K562 (cell line): ENCODE results near the gene DYNC2LI1. TPM values are rescaled to one million over a fixed set of nuclear protein-coding genes. Genes with fewer than 3 reads are reported as not detected.

ENCODE experiments used
- ATAC-seq: fragments of 200-7000 bp; cut with Tn5 transposase; 3 replicates; pipeline ENCODE4 v1.9.1; 2020; ENCODE audit warnings: moderate library complexity
- BruUV-seq: library from RNA; stranded (reverse); fragments of 400-500 nt; replicated peaks from 2 replicates; lab custom pipeline; 2021; lab: Mats Ljungman, UMichigan
- CTCF ChIA-PET: fragments of 300-600 bp; formaldehyde crosslinking; extraction: SDS; loops from one replicate; lab custom pipeline; 2021; ENCODE audit warnings: low intra/inter-chr PET ratio; lab: Yijun Ruan, JAX
- POLR2A ChIA-PET: fragments of 300-600, 350-650 bp; sonication (Branson Sonifier 250); formaldehyde crosslinking; extraction: SDS; loops from one replicate; lab custom pipeline; 2021; ENCODE audit warnings: antibody characterized with exemption, inconsistent platforms; lab: Yijun Ruan, JAX
- DNase-seq, 4 experiments: peaks; one replicate each; pipeline versions ENCODE4 v3.0.0 to v3.0.0-alpha.2; 2011 to 2018; ENCODE audit warnings: low spot score in 3 of 4, mixed read lengths in 3 of 4; ENCODE audit errors: extremely low read depth in 1 of 4
- FAIRE-seq: peaks from 2 replicates; lab custom pipeline; 2011; peaks lifted over from hg19 to GRCh38; lab: Jason Lieb, UNC
- H2AFZ ChIP-seq: 2 replicates; pipeline ENCODE4 v1.6.0; 2011; ENCODE audit warnings: low read depth, low read length, control low read depth, inconsistent platforms
- H3K27ac ChIP-seq: fragments of 200-600 bp; 3 replicates; pipeline ENCODE4 v1.8.0; 2011; ENCODE audit warnings: low read depth, mild to moderate bottlenecking, control low read depth, inconsistent platforms, low read length, moderate library complexity, mixed read lengths; ENCODE audit errors: extremely low read depth
- H3K27me3 ChIP-seq, 2 experiments: fragments of 300-600 bp in 1 of 2; 2 replicates in 1 of 2; 3 replicates in 1 of 2; pipeline versions ENCODE4 v1.6.0 to v1.8.0; 2011; ENCODE audit warnings: inconsistent platforms in 2 of 2, low read length in 2 of 2, mild to moderate bottlenecking in 1 of 2, mixed read lengths in 1 of 2, moderate library complexity in 1 of 2; ENCODE audit not compliant: control insufficient read depth in 2 of 2, insufficient read depth in 2 of 2
- H3K36me3 ChIP-seq: fragments of 300-600 bp; 3 replicates; pipeline ENCODE4 v1.8.0; 2011; ENCODE audit warnings: mild to moderate bottlenecking, low read length, inconsistent platforms; ENCODE audit not compliant: control insufficient read depth, insufficient read depth
- H3K4me1 ChIP-seq, 2 experiments: fragments of 200-600 bp in 1 of 2; replicated peaks in 1 of 2; 2 replicates in 1 of 2; 3 replicates in 1 of 2; pipeline versions ENCODE4 v1.5.1 to v1.8.0; 2011; ENCODE audit warnings: inconsistent platforms in 2 of 2, low read length in 2 of 2, mild to moderate bottlenecking in 1 of 2, mixed read lengths in 1 of 2, moderate library complexity in 1 of 2; ENCODE audit not compliant: control insufficient read depth in 2 of 2, insufficient read depth in 2 of 2
- H3K4me2 ChIP-seq: 2 replicates; pipeline ENCODE4 v1.6.1; 2011; ENCODE audit warnings: low read length, control low read depth, inconsistent platforms, mixed read lengths; ENCODE audit not compliant: insufficient read depth
- H3K4me3 ChIP-seq: fragments of 200-600 bp; sonication (generic), shearing (Covaris generic); 2 replicates; pipeline ENCODE4 v1.5.1; 2016; ENCODE audit warnings: control low read depth, inconsistent platforms
- H3K79me2 ChIP-seq: fragments of 200-600 bp; 3 replicates; pipeline ENCODE4 v1.8.0; 2011; ENCODE audit warnings: low read length, inconsistent platforms; ENCODE audit not compliant: control insufficient read depth, insufficient read depth
- H3K9ac ChIP-seq, 2 experiments: 2 replicates each; pipeline versions ENCODE4 v1.6.0 to v1.6.1; 2011; ENCODE audit warnings: low read depth in 2 of 2, low read length in 2 of 2, control low read depth in 1 of 2, inconsistent platforms in 1 of 2, mild to moderate bottlenecking in 1 of 2, mixed read lengths in 1 of 2; ENCODE audit not compliant: insufficient read depth in 1 of 2
- H3K9me1 ChIP-seq: one replicate; pipeline ENCODE4 v1.6.0; 2011; ENCODE audit warnings: inconsistent platforms, mild to moderate bottlenecking, low read length, moderate library complexity; ENCODE audit not compliant: control insufficient read depth, insufficient read depth
- H3K9me3 ChIP-seq: replicated peaks from 2 replicates; pipeline ENCODE4 v1.5.1; 2011; ENCODE audit warnings: low read depth, low read length, inconsistent platforms; ENCODE audit not compliant: control insufficient read depth, insufficient read depth
- H4K20me1 ChIP-seq: replicated peaks from 2 replicates; pipeline ENCODE4 v1.6.1; 2011; ENCODE audit warnings: low read length, inconsistent platforms, mixed read lengths; ENCODE audit not compliant: control insufficient read depth, insufficient read depth
- CHD7 ChIP-seq: fragments of 200-600 bp; sonication (generic); IDR thresholded peaks from one replicate; pipeline ENCODE4 v1.6.1; 2012; ENCODE audit warnings: mild to moderate bottlenecking, low read depth, low read length, inconsistent platforms
- SPI1 ChIP-seq: IDR thresholded peaks from 2 replicates; pipeline ENCODE4 v1.6.1; 2011; ENCODE audit warnings: low read depth, low read length, control low read depth, borderline replicate concordance
- TFAM ChIP-seq: fragments of 250-450 bp; sonication (Bioruptor Pico); conservative IDR thresholded peaks from 2 replicates; pipeline ENCODE4 v1.5.0; 2021; ENCODE audit warnings: mild to moderate bottlenecking, moderate library complexity
- WGBS: fragments of 100-300 bp; shearing (Covaris generic); methylation state at CpG from one replicate; pipeline ENCODE4 v1.1.6; 2016; ENCODE audit warnings: low coverage, mixed read lengths; ENCODE audit not compliant: insufficient coverage; ENCODE audit errors: missing lambda C conversion rate; 5-methylcytosine and 5-hydroxymethylcytosine counted together
- in situ Hi-C: fragments of 300-500 bp; cut with MboI; formaldehyde crosslinking; loops from 4 replicates; pipeline ENCODE4 v1.15.0; 2018; ENCODE audit warnings: inconsistent platforms, mixed read lengths
- intact Hi-C: fragments of 100-400 bp; cut with micrococcal nuclease; formaldehyde crosslinking; loops from 2 replicates; pipeline ENCODE4 v1.14.2; 2022
- polyA plus RNA-seq, 8 experiments: library from polyadenylated mRNA; depleted of rRNA in 4 of 8; stranded (reverse) in 5 of 8; unstranded in 3 of 8; fragments of >200 nt; fragmentation: Nextera tagmentation in 2 of 8; fragmentation: Illumina TruSeq in 1 of 8; extraction: Ambion mirVana in 2 of 8; extraction: Trizol in 1 of 8; gene quantifications; 2 replicates each; pipeline versions ENCODE4 v1.2.1 to v1.2.3, GENCODE V29; 2011 to 2014; ENCODE audit warnings: inconsistent platforms in 1 of 8, missing spikeins in 1 of 8
- total RNA-seq, 7 experiments: library from RNA; depleted of rRNA in 6 of 7; stranded (reverse); fragments of >200 nt in 6 of 7; fragmentation: Illumina TruSeq in 2 of 7; extraction: Trizol in 2 of 7; gene quantifications; 2 replicates each; pipeline versions ENCODE4 v1.2.1 to v1.2.3, GENCODE V29; 2011 to 2021; ENCODE audit warnings: low replicate concordance in 1 of 7

DYNC2LI1 gene
- total and polyA plus RNA-seq, 9 of the 15 experiments (the other 6 are each of a cell fraction or from before 2014, with no cell fraction given) = 12.5 to 42.2 (median 25.8) TPM

- Histone ChIP-seq H3K9ac (no peak overlapping the region), H3K4me3 (no peak overlapping the region), H4K20me1 (peaks cover 4% of the 10 kb centered on the region; the same call in 1 of the 2 replicates), H3K79me2 (no peaks in the 10 kb centered on the region), H3K4me2 (no peak overlapping the region), H3K9me1 (no peaks in the 10 kb centered on the region), H3K27ac (no peak overlapping the region), H3K36me3 (no peaks in the 10 kb centered on the region), H2AFZ (no peak overlapping the region), H3K27me3 (peaks cover 27 to 52% of the 10 kb centered on the region in 2 experiments), H3K4me1 (no peaks in the 10 kb centered on the region; a peak in 1 of 5 replicates), H3K9me3 (no peaks in the 10 kb centered on the region)
- CTCF ChIA-PET = no interaction called here
- POLR2A ChIA-PET = no interaction called here
- in situ Hi-C loops = no loop called here
- 0% methylated on average over 1 of the region's 1 CpG for WGBS
- FAIRE-seq = no peak
- no peak; the same call in 2 of the 3 replicates for ATAC-seq
- TF ChIP-seq TFAM (CRISPR knock-in tag) (no peak), SPI1 (peak; percentile 65; the same call in 1 of the 2 replicates), CHD7 (no peak)
- intact Hi-C loops = no loop called here
- peak in 3 of 4 experiments; percentile 10 to 16 (median 14) for DNase-seq
- BruUV-seq = no TSS peak
Observed at GRCh38 chr2:43848214-43848613, 74.4 kb downstream of the DYNC2LI1 start.
